Liver (tissue), 3 donors: ENCODE results near the gene PAX4.

ENCODE experiments used
- ATF3 ChIP-seq: IDR thresholded peaks from 2 replicates; pipeline ENCODE4 v1.6.1; 2016; ENCODE audit warnings: antibody characterized with exemption
- EGR1 ChIP-seq, 2 donors: IDR thresholded peaks; 2 replicates each; pipeline ENCODE4 v1.6.1; 2016 to 2018; ENCODE audit warnings: antibody characterized with exemption in 2 of 2, low read depth in 2 of 2
- FOXA1 ChIP-seq: IDR thresholded peaks from 2 replicates; pipeline ENCODE4 v1.6.1; 2016; ENCODE audit warnings: antibody characterized with exemption
- GABPA ChIP-seq, 2 donors: IDR thresholded peaks in 1 of 2; conservative IDR thresholded peaks in 1 of 2; 2 replicates each; pipeline ENCODE4 v1.6.1; 2016; ENCODE audit warnings: antibody characterized with exemption in 2 of 2, mild to moderate bottlenecking in 1 of 2, moderate library complexity in 1 of 2
- JUND ChIP-seq, 2 donors: IDR thresholded peaks; 2 replicates each; pipeline ENCODE4 v1.6.1; 2016; ENCODE audit warnings: antibody characterized with exemption in 2 of 2
- MAX ChIP-seq: IDR thresholded peaks from 2 replicates; pipeline ENCODE4 v1.6.1; 2016; ENCODE audit warnings: antibody characterized with exemption
- RAD21 ChIP-seq, 2 donors: IDR thresholded peaks; 2 replicates each; pipeline ENCODE4 v1.6.1; 2016; ENCODE audit warnings: antibody characterized with exemption in 2 of 2, mild to moderate bottlenecking in 2 of 2
- RXRA ChIP-seq, 2 donors: IDR thresholded peaks; 2 replicates each; pipeline ENCODE4 v1.6.1; 2017 to 2018; ENCODE audit warnings: antibody characterized with exemption in 2 of 2, mild to moderate bottlenecking in 1 of 2
- SP1 ChIP-seq: IDR thresholded peaks from 2 replicates; pipeline ENCODE4 v1.6.1; 2018; ENCODE audit warnings: antibody characterized with exemption, mild to moderate bottlenecking
- TAF1 ChIP-seq: conservative IDR thresholded peaks from 2 replicates; pipeline ENCODE4 v1.6.1; 2016; ENCODE audit warnings: antibody characterized with exemption, mild to moderate bottlenecking
- YY1 ChIP-seq: IDR thresholded peaks from 2 replicates; pipeline ENCODE4 v1.6.1; 2016; ENCODE audit warnings: antibody characterized with exemption, mild to moderate bottlenecking
- ZBTB33 ChIP-seq: IDR thresholded peaks from 2 replicates; pipeline ENCODE4 v1.6.1; 2016; ENCODE audit warnings: antibody characterized with exemption
- TF ChIP-seq, protein P1 (sequence below): fragments of 150-350 bp; IDR thresholded peaks from 2 replicates; pipeline ENCODE4 v1.5.1; 2017; ENCODE audit warnings: improper control_type of control experiment, low read depth, low read length; ENCODE audit not compliant: missing input control
- TF ChIP-seq, protein P2 (sequence below): IDR thresholded peaks from 2 replicates; pipeline ENCODE4 v1.6.1; 2016; ENCODE audit warnings: antibody characterized with exemption, mild to moderate bottlenecking
- donor health status: healthy.
- donor health status: healthy.

- TF ChIP-seq, protein P1, sequence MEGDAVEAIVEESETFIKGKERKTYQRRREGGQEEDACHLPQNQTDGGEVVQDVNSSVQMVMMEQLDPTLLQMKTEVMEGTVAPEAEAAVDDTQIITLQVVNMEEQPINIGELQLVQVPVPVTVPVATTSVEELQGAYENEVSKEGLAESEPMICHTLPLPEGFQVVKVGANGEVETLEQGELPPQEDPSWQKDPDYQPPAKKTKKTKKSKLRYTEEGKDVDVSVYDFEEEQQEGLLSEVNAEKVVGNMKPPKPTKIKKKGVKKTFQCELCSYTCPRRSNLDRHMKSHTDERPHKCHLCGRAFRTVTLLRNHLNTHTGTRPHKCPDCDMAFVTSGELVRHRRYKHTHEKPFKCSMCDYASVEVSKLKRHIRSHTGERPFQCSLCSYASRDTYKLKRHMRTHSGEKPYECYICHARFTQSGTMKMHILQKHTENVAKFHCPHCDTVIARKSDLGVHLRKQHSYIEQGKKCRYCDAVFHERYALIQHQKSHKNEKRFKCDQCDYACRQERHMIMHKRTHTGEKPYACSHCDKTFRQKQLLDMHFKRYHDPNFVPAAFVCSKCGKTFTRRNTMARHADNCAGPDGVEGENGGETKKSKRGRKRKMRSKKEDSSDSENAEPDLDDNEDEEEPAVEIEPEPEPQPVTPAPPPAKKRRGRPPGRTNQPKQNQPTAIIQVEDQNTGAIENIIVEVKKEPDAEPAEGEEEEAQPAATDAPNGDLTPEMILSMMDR = no peak
- TF ChIP-seq TAF1 (no peak), MAX (no peak), GABPA (IDR thresholded peaks at IDR 0.05 in 1 of 2, conservative IDR thresholded peaks at IDR 0.05 in 1 of 2) (no peak), RXRA (IDR thresholded peaks at IDR 0.05) (no peak), SP1 (no peak), ZBTB33 (no peak), ATF3 (no peak), EGR1 (IDR thresholded peaks at IDR 0.05; ENCODE audit: low read depth in 2 of 2) (no peak), YY1 (no peak), RAD21 (IDR thresholded peaks at IDR 0.05) (no peak), FOXA1 (no peak), JUND (IDR thresholded peaks at IDR 0.05) (no peak)
- TF ChIP-seq, protein P2, sequence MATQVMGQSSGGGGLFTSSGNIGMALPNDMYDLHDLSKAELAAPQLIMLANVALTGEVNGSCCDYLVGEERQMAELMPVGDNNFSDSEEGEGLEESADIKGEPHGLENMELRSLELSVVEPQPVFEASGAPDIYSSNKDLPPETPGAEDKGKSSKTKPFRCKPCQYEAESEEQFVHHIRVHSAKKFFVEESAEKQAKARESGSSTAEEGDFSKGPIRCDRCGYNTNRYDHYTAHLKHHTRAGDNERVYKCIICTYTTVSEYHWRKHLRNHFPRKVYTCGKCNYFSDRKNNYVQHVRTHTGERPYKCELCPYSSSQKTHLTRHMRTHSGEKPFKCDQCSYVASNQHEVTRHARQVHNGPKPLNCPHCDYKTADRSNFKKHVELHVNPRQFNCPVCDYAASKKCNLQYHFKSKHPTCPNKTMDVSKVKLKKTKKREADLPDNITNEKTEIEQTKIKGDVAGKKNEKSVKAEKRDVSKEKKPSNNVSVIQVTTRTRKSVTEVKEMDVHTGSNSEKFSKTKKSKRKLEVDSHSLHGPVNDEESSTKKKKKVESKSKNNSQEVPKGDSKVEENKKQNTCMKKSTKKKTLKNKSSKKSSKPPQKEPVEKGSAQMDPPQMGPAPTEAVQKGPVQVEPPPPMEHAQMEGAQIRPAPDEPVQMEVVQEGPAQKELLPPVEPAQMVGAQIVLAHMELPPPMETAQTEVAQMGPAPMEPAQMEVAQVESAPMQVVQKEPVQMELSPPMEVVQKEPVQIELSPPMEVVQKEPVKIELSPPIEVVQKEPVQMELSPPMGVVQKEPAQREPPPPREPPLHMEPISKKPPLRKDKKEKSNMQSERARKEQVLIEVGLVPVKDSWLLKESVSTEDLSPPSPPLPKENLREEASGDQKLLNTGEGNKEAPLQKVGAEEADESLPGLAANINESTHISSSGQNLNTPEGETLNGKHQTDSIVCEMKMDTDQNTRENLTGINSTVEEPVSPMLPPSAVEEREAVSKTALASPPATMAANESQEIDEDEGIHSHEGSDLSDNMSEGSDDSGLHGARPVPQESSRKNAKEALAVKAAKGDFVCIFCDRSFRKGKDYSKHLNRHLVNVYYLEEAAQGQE = no peak
These were observed 28.0 kb downstream of the PAX4 start for GRCh38 chr7:127589896-127590295.
